HEK293 (cell line): ENCODE measurements around the gene NNT.

Experiments used
- CTCF ChIA-PET: fragments of 350-600 bp; formaldehyde crosslinking; extraction: SDS; loops from one replicate; lab custom pipeline; 2021; ENCODE audit warnings: antibody characterized with exemption; lab: Yijun Ruan, JAX
- POLR2A ChIA-PET: fragments of 300-600 bp; formaldehyde crosslinking; extraction: SDS; loops from one replicate; lab custom pipeline; 2020; ENCODE audit warnings: antibody characterized with exemption, inconsistent platforms; lab: Yijun Ruan, JAX
- H3K27ac ChIP-seq: fragments of 200-500 bp; sonication (Bioruptor generic); 2 replicates; pipeline ENCODE4 v1.5.1; 2014; ENCODE audit warnings: low read depth, low read length, control low read depth, inconsistent platforms; ENCODE audit errors: extremely low read depth
- H3K36me3 ChIP-seq, 2 experiments: fragments of 200-500 bp in 1 of 2; sonication (Bioruptor generic) in 1 of 2; 1 replicate in 1 of 2; 2 replicates in 1 of 2; pipeline ENCODE4 v1.5.1; 2014 to 2017; ENCODE audit warnings: inconsistent platforms in 2 of 2, low read length in 2 of 2; ENCODE audit not compliant: control insufficient read depth in 2 of 2, insufficient read depth in 1 of 2
- H3K4me1 ChIP-seq: fragments of 200-500 bp; sonication (Bioruptor generic); 2 replicates; pipeline ENCODE4 v1.5.1; 2014; ENCODE audit warnings: mild to moderate bottlenecking, low read length, inconsistent platforms; ENCODE audit not compliant: control insufficient read depth, insufficient read depth
- H3K4me3 ChIP-seq: 2 replicates; pipeline ENCODE4 v1.5.1; 2011; ENCODE audit warnings: low read depth, mild to moderate bottlenecking, control low read depth, low read length, moderate library complexity
- H3K9me3 ChIP-seq: fragments of 200-500 bp; sonication (Bioruptor generic); 2 replicates; pipeline ENCODE4 v1.5.1; 2014; ENCODE audit warnings: low read depth, low read length, inconsistent platforms; ENCODE audit not compliant: control insufficient read depth, insufficient read depth
- OVOL3 ChIP-seq: fragments of 450-650 bp; formaldehyde crosslinking; IDR thresholded peaks from 2 replicates; pipeline ENCODE4 v1.5.1; 2016; ENCODE audit warnings: missing biosample characterization, missing genetic modification characterization
- PBX3 ChIP-seq: sonication (generic); formaldehyde crosslinking; IDR thresholded peaks from 2 replicates; pipeline ENCODE4 v1.8.1; 2022; ENCODE audit warnings: mild to moderate bottlenecking, moderate library complexity, missing genetic modification reagents
- TCF7L2 ChIP-seq: IDR thresholded peaks from 2 replicates; pipeline ENCODE4 v1.6.1; 2011; ENCODE audit warnings: low read depth, mild to moderate bottlenecking, inconsistent platforms, low read length, moderate library complexity, borderline replicate concordance
- ZBTB48 ChIP-seq: fragments of 450-650 bp; formaldehyde crosslinking; IDR thresholded peaks from 2 replicates; pipeline ENCODE4 v1.5.1; 2016; ENCODE audit warnings: missing biosample characterization, missing genetic modification characterization
- ZEB2 ChIP-seq: fragments of 450-650 bp; formaldehyde crosslinking; IDR thresholded peaks from 2 replicates; pipeline ENCODE4 v1.5.1; 2016; ENCODE audit warnings: missing biosample characterization, missing genetic modification characterization
- ZNF140 ChIP-seq: fragments of 450-650 bp; formaldehyde crosslinking; IDR thresholded peaks from 2 replicates; pipeline ENCODE4 v1.5.1; 2016; ENCODE audit warnings: missing biosample characterization, missing genetic modification characterization
- ZNF16 ChIP-seq: fragments of 450-650 bp; formaldehyde crosslinking; IDR thresholded peaks from 2 replicates; pipeline ENCODE4 v1.5.1; 2016; ENCODE audit warnings: low read depth, missing biosample characterization, missing genetic modification characterization
- ZNF184 ChIP-seq: fragments of 450-650 bp; IDR thresholded peaks from 2 replicates; pipeline ENCODE4 v1.5.1; 2018; ENCODE audit warnings: missing biosample characterization, mild to moderate bottlenecking, missing genetic modification characterization
- ZNF221 ChIP-seq: fragments of 450-650 bp; formaldehyde crosslinking; IDR thresholded peaks from 2 replicates; pipeline ENCODE4 v1.5.1; 2017; ENCODE audit warnings: missing biosample characterization, missing genetic modification characterization, borderline replicate concordance
- ZNF274 ChIP-seq, 2 experiments: fragments of 200-500 bp in 1 of 2; fragments of 450-650 bp in 1 of 2; sonication (Bioruptor generic) in 1 of 2; formaldehyde crosslinking in 1 of 2; IDR thresholded peaks; 2 replicates each; pipeline versions ENCODE4 v1.5.1 to v1.6.1; 2014 to 2016; ENCODE audit warnings: borderline replicate concordance in 1 of 2, inconsistent platforms in 1 of 2, low read length in 1 of 2, missing biosample characterization in 1 of 2, missing genetic modification characterization in 1 of 2
- ZNF292 ChIP-seq: fragments of 450-650 bp; formaldehyde crosslinking; IDR thresholded peaks from 2 replicates; pipeline ENCODE4 v1.5.1; 2016; ENCODE audit warnings: low read depth, missing biosample characterization, missing genetic modification characterization, borderline replicate concordance
- ZNF37A ChIP-seq: fragments of 450-650 bp; IDR thresholded peaks from 2 replicates; pipeline ENCODE4 v1.5.1; 2018; ENCODE audit warnings: missing biosample characterization, missing genetic modification characterization
- ZNF488 ChIP-seq: fragments of 450-650 bp; formaldehyde crosslinking; IDR thresholded peaks from 2 replicates; pipeline ENCODE4 v1.5.1; 2016; ENCODE audit warnings: missing biosample characterization, missing genetic modification characterization
- ZNF510 ChIP-seq: fragments of 450-650 bp; formaldehyde crosslinking; IDR thresholded peaks from 2 replicates; pipeline ENCODE4 v1.5.1; 2018; ENCODE audit warnings: mild to moderate bottlenecking, missing genetic modification characterization, missing biosample characterization; ENCODE audit not compliant: insufficient replicate concordance
- ZNF600 ChIP-seq: fragments of 450-650 bp; formaldehyde crosslinking; IDR thresholded peaks from 2 replicates; pipeline ENCODE4 v1.5.1; 2016; ENCODE audit warnings: missing biosample characterization, missing genetic modification characterization
- ZNF654 ChIP-seq: fragments of 450-650 bp; formaldehyde crosslinking; IDR thresholded peaks from 2 replicates; pipeline ENCODE4 v1.5.1; 2016; ENCODE audit warnings: low read depth, missing biosample characterization, missing genetic modification characterization
- ZNF664 ChIP-seq: fragments of 450-650 bp; formaldehyde crosslinking; IDR thresholded peaks from 2 replicates; pipeline ENCODE4 v1.5.1; 2016; ENCODE audit warnings: missing biosample characterization, missing genetic modification characterization
- TF ChIP-seq, protein P1 (sequence below): fragments of 450-650 bp; formaldehyde crosslinking; IDR thresholded peaks from 2 replicates; pipeline ENCODE4 v1.5.1; 2016; ENCODE audit warnings: missing biosample characterization, missing genetic modification characterization
- TF ChIP-seq, protein P2 (sequence below): fragments of 450-650 bp; formaldehyde crosslinking; IDR thresholded peaks from 2 replicates; pipeline ENCODE4 v1.5.1; 2016; ENCODE audit warnings: missing biosample characterization, missing genetic modification characterization

NNT gene

GRCh38 chr5:43589310-43589709 is 13.7 kb upstream of the NNT start (continued):
- TF ChIP-seq ZNF600 (no peak), ZNF488 (tag by site-specific recombination) (no peak), PBX3 (CRISPR knock-in tag) (no peak), ZNF221 (tag by site-specific recombination) (no peak), ZNF37A (no peak), ZEB2 (tag by site-specific recombination) (no peak), TCF7L2 (no peak)

- ChIA-PET CTCF (interaction anchor here (0.7 kb wide), 1 partner anchor 41 kb away, joined by 3 read pairs; no protein-coding TSS in a partner anchor), POLR2A (no interaction called here)
- H3K36me3 ChIP-seq, result peaks cover 0 to 4% of the 10 kb centered on the region in 2 experiments; a peak in 1 of 3 replicates
- no peaks in the 10 kb centered on the region for H3K4me1 ChIP-seq
- H3K9me3 ChIP-seq, result no peaks in the 10 kb centered on the region
- no peak for TF ChIP-seq ZNF140 (tag by site-specific recombination)
- TF ChIP-seq ZNF184 (tag by site-specific recombination), result no peak
- no peak for TF ChIP-seq ZNF274 (IDR thresholded peaks at IDR 0.05; ENCODE audit: low read length)
- no peak for TF ChIP-seq ZNF274 (tag by site-specific recombination; IDR thresholded peaks at IDR 0.05; ENCODE audit: borderline replicate concordance)
- TF ChIP-seq ZNF16 (tag by site-specific recombination), result no peak
- TF ChIP-seq ZBTB48 (tag by site-specific recombination), result no peak
- TF ChIP-seq ZNF664 (tag by site-specific recombination), result no peak
- TF ChIP-seq ZNF292 (tag by site-specific recombination), result no peak
- TF ChIP-seq, all 188 proteins: peak for 0
- Histone ChIP-seq H3K4me3 (no peak overlapping the region), H3K27ac (no peak overlapping the region)
Measured at GRCh38 chr5:43590700-43591099, 12.3 kb upstream of the NNT start.

DNA sequence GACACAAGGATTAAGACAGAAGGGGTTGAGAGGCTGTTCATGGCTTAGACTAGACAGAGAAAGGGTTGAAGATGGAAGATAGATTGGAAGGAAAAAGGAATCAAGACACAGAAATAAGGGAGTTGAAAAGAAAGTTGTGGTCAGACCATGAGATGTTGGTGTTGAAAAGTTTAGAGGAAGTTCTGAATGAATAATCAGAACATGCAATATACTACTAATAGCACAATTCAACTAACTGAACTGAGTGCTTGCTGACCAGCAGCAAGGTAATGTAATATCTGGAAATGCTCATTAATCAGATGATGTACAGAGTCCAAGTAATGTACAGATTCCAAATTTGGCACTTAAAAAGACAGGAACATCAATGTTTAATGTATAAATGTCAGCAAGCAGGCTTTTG is 10.6 kb upstream of the NNT start:
- ChIA-PET POLR2A (no interaction called here), CTCF (no interaction called here)
- H3K9me3 ChIP-seq, result no peaks in the 10 kb centered on the region
- no peak for TF ChIP-seq ZNF221 (tag by site-specific recombination)
- TF ChIP-seq ZNF654, result no peak
- TF ChIP-seq, protein P1, sequence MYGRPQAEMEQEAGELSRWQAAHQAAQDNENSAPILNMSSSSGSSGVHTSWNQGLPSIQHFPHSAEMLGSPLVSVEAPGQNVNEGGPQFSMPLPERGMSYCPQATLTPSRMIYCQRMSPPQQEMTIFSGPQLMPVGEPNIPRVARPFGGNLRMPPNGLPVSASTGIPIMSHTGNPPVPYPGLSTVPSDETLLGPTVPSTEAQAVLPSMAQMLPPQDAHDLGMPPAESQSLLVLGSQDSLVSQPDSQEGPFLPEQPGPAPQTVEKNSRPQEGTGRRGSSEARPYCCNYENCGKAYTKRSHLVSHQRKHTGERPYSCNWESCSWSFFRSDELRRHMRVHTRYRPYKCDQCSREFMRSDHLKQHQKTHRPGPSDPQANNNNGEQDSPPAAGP (tag by site-specific recombination), result no peak
- TF ChIP-seq OVOL3 (tag by site-specific recombination), result no peak
- TF ChIP-seq, protein P2, sequence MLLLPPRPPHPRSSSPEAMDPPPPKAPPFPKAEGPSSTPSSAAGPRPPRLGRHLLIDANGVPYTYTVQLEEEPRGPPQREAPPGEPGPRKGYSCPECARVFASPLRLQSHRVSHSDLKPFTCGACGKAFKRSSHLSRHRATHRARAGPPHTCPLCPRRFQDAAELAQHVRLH (tag by site-specific recombination), result no peak
- no peak for TF ChIP-seq ZNF510 (tag by site-specific recombination)
- H3K4me1 ChIP-seq, result no peaks in the 10 kb centered on the region
- peaks cover 0 to 4% of the 10 kb centered on the region in 2 experiments; a peak in 1 of 3 replicates for H3K36me3 ChIP-seq
- H3K4me3 ChIP-seq, result no peak overlapping the region
- H3K27ac ChIP-seq, result no peak overlapping the region
